TTC549 (cell line): ENCODE data around the gene EXOC1.
"Not testable (repeated sequence)": the region's sequence is repeated elsewhere in the genome, so short reads cannot be mapped to it uniquely, and the experiment has no call there.

Experiments
- FAIRE-seq: peaks from 2 replicates; lab custom pipeline; 2012; peaks lifted over from hg19 to GRCh38; lab: Jason Lieb, UNC

The EXOC1 gene, protein sequence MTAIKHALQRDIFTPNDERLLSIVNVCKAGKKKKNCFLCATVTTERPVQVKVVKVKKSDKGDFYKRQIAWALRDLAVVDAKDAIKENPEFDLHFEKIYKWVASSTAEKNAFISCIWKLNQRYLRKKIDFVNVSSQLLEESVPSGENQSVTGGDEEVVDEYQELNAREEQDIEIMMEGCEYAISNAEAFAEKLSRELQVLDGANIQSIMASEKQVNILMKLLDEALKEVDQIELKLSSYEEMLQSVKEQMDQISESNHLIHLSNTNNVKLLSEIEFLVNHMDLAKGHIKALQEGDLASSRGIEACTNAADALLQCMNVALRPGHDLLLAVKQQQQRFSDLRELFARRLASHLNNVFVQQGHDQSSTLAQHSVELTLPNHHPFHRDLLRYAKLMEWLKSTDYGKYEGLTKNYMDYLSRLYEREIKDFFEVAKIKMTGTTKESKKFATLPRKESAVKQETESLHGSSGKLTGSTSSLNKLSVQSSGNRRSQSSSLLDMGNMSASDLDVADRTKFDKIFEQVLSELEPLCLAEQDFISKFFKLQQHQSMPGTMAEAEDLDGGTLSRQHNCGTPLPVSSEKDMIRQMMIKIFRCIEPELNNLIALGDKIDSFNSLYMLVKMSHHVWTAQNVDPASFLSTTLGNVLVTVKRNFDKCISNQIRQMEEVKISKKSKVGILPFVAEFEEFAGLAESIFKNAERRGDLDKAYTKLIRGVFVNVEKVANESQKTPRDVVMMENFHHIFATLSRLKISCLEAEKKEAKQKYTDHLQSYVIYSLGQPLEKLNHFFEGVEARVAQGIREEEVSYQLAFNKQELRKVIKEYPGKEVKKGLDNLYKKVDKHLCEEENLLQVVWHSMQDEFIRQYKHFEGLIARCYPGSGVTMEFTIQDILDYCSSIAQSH

DNA sequence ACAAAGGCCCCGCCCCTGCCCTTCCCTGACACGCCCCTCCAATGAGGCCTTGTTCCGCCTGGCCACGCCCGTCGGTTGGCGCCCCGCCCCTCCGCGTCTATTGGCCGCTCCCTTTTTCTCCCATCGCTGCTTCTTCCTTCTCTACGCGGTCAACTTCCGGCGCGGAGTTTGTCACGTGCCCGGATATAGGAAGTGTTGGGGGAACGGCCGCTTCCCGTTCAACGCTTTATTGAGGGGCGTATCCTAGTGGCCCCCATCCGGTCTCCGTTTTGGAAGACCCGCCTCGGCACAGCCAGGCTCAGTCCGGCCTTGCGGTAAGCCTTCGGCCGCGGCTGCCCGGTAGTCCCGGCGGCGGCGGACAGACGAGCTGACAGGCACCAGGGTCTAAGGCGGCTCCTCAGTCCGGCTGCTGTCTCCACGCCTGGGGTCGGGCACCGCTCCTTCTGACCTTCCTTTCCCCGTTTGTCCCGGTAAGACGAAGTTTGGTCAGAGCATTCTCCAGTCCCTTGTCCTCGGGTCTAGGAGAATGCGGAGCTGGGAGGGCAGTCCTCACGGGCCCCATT lies at the start of gene EXOC1:
Gene EXOC1 (plus strand): TSS at position 165 of the 563 bp plus-strand sequence. CDS start 4,676 bp downstream, outside the sequence.
- peak; percentile 90 for FAIRE-seq

DNA sequence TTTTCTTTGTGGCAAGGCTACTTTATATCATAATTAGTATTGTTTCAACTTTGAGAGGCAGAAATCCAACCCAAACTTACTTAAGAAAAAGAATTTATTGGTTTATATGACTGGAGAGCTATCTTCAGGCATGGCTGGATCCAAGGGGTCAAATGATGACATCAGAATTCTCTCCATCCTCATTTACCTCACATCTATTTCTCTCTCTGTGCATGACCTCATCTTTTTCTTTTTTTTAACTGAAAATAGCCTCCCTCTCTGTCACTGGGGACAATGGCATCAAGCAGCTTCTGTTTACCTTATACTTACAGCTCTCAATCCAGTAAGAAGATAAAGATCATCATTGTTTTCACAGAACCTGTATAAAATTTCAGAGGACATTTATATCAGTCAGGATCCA lies 45.9 kb upstream of the EXOC1 start:
- FAIRE-seq = no peak

DNA sequence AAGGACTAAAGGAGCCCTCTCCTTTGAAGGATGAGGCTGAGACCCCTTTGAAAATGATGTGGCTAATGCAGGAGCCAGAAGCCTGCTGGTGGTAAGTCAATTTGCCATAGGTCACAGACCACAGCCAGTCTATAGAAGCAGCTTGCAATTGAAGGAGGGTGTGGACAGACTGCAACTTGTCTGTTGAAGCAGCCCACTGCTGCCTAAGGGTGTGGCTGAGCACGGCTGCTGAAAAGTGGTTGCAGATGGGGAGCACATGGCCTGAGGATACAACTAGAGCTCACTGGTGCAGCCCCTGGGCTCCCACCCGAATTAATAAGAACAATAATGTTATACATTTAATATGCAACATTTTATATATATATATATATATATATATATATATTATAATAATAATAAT lies 45.3 kb upstream of the EXOC1 start:
- no peak for FAIRE-seq

DNA sequence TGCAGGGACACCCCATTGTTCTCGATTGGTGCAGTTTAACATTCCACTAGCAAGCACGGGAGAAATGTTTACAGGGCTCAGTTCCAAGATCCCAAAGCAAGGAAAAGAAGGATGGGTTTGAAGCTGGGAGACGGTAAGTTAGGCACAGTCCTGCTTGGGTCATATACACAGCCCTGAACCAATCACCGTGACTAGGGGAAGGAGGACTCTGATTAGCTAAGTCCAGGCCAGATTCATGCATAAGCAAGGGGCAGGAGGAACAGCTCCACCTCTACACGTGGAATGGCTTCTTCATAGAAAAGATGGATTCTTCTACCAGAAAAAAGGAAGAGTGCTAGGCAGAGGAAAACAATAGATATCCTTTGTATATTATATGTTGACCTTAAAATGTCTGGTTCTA lies 44.8 kb upstream of the EXOC1 start:
- FAIRE-seq = no peak

DNA sequence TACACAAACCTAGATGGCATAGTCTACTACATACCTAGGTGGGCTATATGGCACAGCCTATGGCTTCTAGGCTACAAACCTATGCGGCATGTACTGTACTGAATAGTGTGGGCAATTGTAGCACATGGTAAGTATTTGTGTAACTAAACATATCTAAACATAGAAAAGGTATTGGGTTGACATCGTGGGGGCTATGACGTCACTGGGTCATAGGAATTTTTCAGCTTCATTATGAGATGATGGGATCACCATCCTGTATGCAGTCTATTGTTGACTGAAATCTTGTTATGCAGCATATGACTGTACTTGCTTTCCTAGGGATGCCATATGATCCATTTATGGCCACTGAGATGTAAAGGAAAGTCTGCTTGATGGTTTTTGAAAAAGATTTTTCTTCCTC lies 35.8 kb upstream of the EXOC1 start:
- FAIRE-seq = no peak

DNA sequence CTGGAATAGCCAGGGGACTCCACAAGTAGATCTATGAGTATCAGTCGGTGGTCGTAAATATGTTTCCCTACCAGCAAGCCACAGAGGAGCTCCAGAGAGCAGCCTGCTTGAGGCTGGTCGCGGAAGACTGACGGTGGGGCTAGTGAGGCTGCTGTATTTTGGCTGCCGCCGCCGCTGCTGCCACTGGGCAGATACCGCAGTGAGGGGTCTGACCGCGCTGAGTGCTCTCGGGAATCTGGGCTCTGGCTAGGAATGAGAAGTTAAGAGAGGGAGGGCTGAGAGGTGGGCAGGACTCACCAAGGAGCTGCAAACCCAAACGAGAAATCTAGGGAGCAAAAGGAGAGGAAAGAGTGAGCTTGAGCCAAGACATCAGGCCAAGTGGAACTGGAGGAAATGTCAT lies 33.8 kb upstream of the EXOC1 start, which contains the start of gene EXOC1L:
Gene EXOC1L (plus strand): TSS at position 157 of the 400 bp plus-strand sequence. CDS start 237 bp downstream, at position 394.
- no peak for FAIRE-seq

DNA sequence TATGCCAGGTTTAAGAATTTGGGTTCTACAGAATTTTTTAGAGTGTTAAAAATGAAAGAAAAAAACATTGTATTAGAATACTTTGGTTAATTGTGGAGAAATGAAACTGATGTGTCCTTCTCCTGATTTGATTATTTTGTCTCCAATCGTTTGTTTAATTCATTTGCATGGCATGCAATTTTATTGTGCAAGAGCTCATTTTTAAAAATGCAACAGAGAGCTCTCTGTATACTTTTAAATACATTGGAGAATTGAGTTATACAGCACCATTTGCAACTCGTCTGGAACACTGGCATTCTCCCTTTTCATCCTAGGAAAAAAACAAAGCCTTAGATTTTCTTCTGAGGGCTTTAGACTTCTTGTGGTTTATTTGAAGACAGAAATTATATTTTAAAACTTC lies 33.2 kb upstream of the EXOC1 start:
- FAIRE-seq = no peak

DNA sequence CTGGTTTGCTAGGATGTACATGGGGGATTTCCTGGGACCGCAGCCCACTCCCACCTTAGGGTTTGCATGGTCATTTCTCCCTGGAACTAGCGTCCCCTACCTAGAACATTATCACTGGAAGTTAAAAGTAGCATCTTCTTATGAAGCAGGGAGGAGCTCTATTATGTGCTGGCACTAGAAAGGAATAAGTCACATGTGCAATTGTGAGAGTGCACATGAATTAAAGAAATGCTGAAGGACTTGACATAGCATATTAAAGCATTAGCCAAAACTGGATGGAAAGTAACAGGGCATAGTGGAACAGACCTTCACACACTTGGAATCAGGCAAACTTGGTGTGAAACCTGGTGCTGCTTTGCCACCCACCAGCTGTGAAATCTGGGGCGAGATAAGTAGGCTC lies 31.1 kb upstream of the EXOC1 start:
- FAIRE-seq = no peak

DNA sequence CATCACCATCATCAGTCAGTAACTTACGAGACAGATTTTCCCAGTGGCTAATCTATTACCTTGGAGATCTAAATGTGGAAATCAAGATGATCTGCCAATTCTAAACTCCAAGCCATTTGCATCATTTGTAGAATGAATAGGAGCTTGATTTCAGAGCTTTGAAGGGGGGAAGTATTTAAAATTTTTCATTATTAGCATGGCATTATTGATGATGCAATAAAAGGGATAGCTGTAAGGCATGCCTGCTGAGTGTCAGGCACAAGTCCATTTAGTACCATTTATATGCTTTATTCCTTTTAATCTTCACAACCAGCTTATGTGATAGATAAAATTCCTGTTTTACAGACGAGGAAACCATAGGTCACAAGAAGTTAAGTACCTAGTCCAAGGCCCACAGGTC lies 28.6 kb upstream of the EXOC1 start:
- FAIRE-seq = no peak

DNA sequence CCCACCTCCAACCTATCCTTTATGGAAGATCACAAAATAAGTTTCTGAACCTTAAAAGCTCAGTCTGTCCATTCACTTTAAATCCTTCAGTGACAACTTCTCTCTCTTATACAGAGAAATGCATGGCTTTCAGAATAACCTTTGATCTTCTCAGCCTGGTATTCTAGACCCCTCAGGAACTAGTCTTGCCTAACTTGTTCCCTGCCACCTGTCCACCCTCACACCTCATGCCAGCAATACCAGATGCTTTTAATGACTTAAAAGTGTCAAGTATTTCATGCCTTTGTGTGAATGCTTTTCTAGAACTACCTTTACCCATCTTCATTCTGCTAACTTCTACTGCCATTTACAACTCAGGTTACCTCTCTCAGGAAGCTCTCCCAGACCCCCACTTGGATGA lies 26.5 kb upstream of the EXOC1 start:
- FAIRE-seq = no peak

DNA sequence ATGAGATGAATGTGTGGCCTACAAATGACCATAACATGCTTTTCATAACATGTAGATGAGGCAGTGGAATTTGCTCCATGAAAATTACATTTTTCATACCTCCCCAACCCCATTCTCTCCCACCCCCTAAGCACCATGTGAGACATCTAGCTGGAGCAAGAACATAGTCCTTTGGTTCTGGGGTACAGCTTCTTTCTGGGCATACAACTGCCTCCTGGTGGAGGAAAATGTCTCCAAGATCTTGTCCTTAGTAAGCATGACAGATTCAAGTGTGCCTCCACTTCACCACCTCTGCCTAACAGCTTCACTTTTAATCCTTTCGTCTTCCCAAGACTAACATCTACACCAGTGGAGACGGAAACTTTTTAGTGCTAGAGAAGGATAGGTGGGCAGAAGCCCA lies 25.9 kb upstream of the EXOC1 start:
- no peak for FAIRE-seq

DNA sequence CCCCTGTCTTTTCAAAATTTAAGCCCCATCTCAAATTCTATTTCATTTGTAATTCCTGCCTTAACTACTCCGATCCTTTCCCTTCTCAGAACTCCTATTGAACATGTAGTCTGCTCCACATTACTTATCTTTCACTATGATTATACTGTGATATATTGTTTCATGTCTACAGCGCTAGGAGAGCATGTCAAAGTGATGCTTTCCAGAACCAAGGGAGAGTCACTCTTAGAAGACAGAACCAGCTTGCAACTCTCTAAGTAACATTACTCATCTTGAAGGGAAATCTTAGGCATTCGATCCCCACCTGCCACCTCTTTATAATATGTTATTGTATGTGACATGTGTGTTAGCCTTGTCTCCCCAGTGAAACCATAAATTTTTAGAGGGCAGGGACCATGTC lies 23.4 kb upstream of the EXOC1 start:
- FAIRE-seq = no peak

DNA sequence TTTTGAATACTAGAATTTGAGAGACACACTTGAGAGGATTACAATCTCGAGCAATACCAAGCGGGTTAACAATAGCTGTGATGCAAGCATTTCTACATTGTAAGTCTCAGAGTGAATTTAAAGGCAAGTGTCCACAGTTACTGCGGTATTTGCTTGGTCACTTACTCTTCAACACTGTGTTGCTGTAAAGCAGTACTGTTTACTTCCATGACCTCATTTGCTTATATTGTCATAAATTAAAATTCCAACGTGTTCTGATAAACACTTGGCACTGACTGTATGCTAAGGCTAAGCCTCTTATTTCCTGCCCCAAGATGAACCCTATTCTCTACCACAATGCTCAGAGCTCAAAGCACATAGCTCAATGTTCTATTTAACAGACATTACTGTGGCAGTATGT lies 22.7 kb upstream of the EXOC1 start:
- no peak for FAIRE-seq

DNA sequence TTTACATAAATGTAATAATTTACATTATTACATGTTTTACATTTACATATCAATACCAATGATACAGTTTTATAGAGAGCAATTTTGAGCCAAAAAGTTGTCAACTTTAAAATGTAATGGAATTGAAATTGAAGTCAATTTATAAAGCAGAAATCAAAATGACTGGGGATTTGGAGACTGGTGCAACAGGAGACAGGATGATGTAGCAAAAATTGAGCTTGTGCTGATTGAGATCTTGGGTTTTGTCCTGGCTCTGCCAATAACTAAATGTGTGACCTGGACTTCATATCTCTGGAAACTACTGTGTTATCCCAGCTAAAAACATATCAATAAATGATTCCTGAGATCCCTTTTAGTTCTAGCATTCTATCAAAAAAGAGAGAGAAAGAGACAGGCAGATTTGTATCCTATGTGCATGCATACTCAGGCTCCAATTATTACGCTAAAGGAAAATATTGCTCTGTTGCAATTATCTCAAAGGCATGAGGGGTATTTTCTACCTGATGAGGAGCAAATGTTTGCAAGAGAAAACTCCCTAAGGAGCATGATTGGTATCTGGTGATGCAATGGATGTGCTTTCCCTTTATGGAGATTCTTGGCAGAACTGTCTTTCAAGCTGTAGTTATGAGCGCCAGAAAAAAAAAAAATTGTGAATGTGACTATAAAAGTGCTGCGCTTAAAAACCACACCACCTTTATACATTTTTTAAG lies 19.2 kb upstream of the EXOC1 start:
- peak; percentile 31 for FAIRE-seq

DNA sequence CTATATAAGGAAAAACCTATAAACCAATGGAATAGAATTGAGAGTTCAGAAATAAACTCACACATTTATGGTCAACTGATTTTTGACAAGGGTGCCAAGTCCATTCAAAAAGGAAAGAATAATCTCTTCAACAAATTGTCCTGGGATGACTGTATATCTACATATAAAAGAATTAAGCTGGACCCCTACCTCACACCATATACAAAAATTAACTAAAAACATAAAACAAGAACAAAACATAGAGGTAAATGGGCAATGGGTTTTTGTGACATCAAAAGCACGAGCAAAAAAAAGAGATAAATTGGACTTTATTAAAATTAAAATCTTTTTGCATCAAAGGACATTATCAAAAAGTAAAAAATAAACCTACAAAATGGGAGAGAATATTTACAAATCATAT lies 15.5 kb upstream of the EXOC1 start:
- FAIRE-seq = no peak

DNA sequence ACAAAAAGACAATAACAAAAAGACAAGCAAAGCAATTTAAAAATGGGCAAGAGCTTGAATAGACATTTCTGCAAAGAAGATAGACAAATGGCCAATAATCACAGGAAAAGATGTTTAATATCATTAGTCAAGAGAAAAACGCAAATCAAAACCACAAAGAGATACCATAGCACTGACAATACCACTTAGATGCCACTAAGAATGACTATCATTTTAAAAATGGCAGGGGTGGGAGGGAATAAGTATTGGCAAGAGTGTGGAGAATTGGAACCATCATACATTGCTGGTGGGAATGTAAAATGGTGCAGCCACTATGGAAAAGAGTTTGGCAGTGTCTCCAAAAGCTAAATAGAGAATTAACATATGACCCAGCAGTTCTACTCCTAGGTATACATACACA lies 15.1 kb upstream of the EXOC1 start:
- no peak for FAIRE-seq

DNA sequence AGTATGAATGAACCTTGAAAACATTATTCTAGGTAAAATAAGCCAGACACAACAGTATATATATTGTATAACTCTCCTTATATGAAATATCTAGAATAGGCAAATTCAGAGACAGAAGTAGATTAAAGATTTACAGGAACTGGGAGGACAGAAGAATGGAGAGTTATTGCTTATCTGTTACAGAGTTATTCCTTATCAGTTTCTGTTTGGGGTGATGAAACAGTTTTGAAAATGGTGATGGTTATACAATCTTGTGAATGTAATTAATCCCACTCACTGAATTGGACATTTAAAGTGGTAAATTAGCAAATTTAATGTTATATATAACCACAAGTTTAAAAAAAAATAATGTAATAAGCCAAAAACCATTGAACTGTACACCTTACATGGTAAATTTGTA lies 14.5 kb upstream of the EXOC1 start:
- FAIRE-seq = no peak

DNA sequence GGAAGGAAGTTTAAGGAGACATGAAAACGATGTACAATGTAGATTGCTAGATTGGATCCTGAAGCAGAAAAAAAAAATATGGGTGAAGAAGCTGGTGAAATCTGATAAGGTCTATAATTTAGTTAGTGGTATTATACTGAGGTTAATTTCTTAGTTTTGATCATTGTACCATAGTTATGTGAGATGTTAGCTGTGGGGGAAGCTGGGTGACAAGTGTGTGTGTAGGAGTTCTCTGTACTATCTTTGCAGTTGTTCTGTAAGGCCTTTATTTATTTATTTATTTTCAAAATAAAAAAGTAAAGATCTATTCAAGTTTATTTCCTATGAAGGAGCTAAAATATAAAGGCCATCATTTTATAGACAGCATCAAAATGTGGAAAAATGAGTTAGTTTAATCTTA lies 12.5 kb upstream of the EXOC1 start:
- no peak for FAIRE-seq

DNA sequence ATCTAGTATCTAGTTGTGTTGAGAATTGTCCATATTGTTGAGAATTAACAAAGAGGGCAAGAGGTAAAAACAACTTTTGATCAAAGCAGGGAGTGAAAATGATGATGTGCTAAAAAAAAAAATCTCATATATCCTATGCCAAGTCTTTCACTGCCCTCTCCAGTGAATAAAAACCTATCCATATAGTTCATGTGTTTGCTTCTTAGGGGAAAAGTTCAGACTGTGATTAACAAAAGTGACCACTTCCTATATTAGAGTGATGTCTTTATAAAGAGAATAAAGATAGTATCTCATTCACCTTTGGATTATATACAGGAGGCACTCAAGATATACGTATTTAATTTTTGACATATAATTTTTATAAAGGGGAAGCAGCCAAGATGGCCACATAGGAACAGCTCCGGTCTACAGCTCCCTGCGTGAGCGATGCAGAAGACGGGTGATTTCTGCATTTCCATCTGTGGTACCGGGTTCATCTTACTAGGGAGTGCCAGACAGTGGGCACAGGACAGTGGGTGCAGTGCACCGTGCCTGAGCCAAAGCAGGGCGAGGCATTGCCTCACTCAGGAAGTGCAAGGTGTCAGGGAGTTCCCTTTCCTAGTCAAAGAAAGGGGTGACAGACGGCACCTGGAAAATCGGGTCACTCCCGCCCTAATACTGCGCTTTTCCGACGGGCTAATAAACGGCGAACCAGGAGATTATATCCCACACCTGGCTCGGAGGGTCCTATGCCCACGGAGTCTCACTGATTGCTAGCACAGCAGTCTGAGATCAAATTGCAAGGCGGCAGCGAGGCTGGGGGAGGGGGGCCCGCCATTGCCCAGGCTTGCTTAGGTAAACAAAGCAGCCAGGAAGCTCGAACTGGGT lies 11.8 kb upstream of the EXOC1 start:
- not testable (repeated sequence) for FAIRE-seq

DNA sequence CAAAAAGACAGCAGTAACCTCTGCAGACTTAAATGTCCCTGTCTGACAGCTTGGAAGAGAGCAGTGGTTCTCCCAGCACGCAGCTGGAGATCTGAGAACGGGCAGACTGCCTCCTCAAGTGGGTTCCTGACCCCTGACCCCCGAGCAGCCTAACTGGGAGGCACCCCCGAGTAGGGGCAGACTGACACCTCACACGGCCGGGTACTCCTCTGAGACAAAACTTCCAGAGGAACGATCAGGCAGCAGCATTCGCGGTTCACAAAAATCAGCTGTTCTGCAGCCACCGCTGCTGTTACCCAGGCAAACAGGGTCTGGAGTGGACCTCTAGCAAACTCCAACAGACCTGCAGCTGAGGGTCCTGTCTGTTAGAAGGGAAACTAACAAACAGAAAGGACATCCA lies 11.1 kb upstream of the EXOC1 start:
- FAIRE-seq = not testable (repeated sequence)

DNA sequence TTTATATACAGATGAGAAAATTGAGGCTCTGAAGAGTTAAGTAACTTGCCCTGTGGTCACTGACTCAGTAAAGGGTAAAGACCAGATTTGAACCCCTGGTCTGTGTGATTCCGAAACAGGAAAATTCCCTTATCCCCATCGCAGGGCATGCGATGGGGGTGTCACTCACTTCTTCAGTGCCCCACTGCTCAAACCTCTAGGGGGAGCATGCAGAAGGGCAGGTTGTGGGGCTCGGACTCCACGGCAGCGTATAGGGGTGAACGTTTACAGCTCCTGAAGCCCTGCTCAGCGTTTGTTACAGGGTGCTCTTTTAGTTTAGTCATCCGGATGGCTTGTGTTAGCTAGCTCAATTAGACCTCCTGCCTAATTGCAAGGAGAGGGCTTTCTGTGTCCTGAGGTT lies 3.7 kb upstream of the EXOC1 start:
- no peak for FAIRE-seq
